Stimulated activated CD4-positive, alpha-beta T cell treated with anti-CD3 and anti-CD28 coated beads, Interleukin-12 subunit alpha, Interleukin-12 subunit beta, amount 100 ng/mL, for 4 hours (primary cell): ENCODE data around the gene PIK3R5.
"Not testable (repeated sequence)": the region's sequence is repeated elsewhere in the genome, so short reads cannot be mapped to it uniquely, and the experiment has no call there.

Experiments used
- DNase-seq: peaks from one replicate; pipeline ENCODE4 v3.0.0-alpha.2; 2020

PIK3R5 gene

GRCh38 chr17:8872705-8873435, 92.6 kb downstream of the PIK3R5 start:
- no peak for DNase-seq

DNA sequence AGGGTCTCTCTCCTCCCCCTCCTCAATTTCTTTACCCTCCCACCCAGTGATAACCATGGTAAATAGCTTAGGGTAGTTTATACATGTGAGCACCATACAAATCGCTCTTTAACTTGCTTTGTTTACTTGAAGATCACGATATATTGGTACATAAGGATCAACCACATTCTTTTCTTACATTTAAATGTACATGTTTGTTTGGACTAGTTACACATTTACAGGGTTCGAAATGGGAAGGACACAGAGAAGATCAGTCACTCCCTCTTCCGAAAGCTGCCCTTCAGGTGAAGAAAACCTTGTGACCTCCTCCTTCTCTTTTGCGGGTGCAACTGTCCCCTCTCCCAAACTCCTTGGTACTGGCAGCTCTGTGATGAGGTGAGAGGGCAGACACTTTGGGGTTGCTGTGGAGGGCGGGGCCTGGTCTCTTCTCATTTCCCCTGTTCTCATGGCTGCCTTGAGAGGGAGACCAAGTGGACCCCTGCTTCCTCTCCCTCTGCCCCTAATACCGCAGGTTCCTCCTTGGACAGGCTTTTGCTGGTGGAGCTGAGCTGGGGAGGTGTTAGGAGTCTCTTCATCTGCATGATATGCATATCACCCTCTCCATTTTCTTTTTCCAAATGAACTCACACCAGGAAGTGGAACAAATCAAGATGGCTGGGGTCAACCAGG, 93.3 kb downstream of the PIK3R5 start:
- DNase-seq, result no peak

DNA sequence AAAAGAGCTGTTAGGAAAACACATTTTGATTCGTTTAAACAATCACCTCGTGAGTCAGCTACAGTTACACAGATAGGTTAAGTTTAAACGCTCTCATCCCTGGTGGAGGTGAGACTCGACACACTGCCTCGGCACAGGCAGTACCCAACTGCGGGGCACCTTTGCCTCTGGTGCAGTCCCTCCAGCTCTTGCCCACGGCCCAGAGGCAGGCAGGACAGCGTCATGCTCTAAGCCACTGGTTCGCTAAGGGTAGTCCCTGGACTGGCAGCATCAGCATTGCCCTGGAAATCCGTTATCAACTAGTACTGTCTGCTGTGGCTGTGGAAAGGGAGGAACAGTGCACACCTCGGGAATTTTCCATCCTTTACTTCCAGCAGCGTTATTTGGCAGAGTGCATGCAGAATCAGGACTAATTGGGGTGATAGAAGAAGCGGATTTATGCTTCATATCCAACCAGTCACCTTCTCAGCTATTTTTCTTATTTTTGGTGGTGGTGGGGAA, 94.4 kb downstream of the PIK3R5 start:
- no peak for DNase-seq

DNA sequence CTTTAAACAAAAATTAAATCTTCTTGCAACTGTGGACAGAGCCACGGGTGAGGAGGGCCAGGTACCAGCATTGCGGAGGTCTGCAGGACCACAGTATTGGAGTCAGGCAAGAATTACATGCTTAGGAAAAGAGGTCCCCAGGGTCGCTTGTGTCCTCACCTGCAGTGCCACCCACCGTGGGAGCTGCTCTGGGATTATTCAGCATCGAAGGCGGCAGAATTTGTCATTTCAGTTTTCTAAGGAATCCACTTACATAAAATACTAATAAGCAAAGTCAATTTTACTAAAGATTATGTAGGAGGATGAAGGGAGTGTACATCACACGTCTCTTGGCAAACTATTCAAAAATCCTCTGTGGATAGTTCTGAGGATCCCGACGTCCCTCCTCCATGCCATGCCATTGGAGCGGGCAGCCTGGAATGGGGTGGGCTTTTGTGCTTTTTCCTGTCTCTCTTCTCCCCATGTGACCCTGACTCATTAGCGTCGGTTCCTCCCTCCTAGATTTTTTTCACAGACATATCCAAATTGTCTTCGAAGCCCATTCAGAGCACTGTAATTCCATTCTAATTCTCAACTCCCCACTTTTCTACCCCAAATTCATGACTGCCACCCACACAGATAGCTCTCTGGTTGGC, 95.0 kb downstream of the PIK3R5 start:
- no peak for DNase-seq

DNA sequence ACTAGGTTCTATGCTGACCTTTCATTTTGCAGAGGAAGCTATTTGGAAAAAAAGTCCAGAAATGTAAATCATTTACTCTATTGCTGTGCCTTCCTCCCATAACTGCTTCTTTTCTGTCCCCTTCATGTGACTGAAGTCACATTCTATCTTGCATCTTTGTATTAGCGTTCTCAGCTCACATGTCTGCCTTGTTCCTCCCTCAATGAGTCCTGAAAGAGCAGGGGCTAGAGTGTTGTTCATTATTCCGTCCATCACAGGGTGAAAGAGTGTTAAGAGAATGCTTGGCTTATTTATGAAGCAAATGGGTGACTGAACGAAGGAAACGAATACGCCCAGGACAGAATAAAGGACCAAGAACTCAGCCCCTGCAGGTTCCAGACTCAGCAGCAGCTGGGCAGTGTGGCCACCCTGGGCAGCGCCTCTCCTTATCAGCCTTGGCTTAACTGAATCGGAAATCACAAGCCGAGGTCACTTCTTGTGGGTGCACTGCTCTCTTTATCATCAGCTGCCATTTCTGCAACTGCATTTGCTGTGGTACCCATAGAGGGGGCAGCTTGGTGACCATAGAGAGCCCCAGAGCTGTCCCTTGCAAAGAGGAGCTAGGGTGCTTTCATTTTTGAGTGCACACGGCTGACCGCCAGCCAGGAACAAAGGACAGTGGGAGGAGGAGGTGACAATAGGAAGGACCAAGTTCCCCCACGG, 96.2 kb downstream of the PIK3R5 start:
- DNase-seq, result no peak

GRCh38 chr17:8868529-8868951, 97.0 kb downstream of the PIK3R5 start:
- DNase-seq, result no peak

GRCh38 chr17:8868092-8868491, 97.4 kb downstream of the PIK3R5 start:
- DNase-seq, result no peak

DNA sequence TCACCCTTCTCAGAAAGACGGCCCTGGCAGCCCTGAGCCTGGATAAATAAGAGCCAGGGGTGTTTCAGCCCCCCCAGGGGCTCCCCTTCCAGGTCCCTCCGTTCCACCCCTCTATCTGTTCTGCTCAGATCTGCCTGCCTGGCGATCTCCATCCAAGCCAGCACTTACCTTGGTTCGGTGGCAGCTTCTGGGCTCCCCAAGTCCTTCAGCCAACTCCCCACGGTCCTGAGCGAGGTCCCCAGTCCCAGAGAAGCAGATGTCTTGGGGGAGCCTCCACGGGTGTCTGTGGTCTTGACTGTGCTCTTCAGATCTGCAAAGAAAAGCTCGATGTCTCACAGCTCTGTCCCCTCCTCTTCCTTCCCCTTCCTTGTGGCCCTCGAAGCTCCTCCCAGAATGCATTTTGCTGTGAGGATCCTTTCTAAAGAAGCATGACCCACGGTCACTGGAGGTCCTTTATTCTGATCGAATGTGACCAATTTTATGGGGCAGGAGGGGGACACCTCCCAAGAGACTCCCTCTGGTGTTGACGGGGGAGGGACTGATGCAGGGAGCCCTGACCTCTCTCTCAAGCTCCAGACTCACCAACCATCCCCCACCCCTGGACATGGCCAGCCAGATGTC, 98.0 kb downstream of the PIK3R5 start, which contains the start of gene PIK3R6:
TSS of gene PIK3R6 (minus strand) at position 314 of the 621 bp plus-strand sequence. CDS start 17,880 bp downstream, outside the sequence.
- DNase-seq, result no peak

GRCh38 chr17:8865811-8866210, 99.7 kb downstream of the PIK3R5 start:
- DNase-seq, result no peak

DNA sequence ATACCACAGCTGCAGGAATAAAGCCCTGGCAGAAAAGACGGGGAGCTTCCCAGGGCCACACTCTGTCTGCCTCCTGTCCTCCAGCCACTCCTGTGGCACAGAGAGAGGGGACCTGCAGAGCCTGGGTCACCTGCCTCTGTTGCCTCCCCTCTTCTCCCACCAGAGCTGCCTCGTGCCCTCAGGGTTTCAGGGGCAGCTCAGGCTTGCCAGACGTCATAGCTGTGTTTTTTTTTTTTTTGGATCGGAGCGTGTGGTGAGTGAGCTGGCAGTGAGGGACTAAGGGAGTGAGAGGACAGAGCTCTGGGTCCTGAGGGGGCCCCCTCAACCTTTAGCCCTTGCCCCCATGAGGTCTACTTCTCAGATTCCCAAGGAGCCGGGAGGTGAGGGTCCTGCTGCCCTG, 100.1 kb downstream of the PIK3R5 start:
- DNase-seq, result no peak

DNA sequence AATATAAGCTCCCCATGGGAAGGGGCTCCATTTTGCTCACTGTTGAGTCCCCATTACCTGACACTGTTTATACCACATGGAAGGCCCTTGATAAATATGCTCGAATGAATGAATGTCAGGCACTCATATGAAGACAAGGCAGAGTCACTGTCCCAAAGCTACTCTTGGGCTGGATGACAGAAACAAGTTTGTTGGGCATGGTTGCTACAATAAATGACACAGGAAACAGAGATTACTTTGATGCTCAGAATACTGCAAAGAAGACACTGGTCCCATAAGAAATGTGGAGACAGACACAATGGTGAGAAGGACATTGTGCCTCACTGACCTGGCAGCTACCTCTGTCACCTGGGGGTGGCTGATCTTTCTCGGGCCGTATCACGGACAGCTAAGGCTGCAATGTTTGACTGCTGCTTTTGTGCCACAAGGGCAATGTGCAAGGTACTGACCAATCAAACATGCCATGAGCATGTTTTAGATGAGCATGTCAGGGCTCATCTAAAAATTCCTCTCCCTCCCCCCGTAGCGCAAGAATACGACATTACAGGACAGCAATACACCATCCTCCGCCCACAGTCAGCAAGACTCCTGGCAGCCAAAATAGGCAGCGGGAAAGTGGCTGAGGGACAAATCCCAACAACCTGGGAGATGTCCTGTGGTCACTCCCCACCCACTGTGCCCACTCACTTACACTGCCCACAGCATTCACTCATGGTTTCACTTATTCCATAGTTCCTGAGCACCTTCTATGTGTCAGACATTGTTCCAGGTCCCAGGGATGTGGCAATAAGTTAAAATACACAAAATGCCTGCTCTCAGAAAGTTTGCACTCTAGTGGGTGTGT, 103.1 kb downstream of the PIK3R5 start:
- no peak for DNase-seq

GRCh38 chr17:8861495-8862181, 103.9 kb downstream of the PIK3R5 start:
- no peak for DNase-seq

DNA sequence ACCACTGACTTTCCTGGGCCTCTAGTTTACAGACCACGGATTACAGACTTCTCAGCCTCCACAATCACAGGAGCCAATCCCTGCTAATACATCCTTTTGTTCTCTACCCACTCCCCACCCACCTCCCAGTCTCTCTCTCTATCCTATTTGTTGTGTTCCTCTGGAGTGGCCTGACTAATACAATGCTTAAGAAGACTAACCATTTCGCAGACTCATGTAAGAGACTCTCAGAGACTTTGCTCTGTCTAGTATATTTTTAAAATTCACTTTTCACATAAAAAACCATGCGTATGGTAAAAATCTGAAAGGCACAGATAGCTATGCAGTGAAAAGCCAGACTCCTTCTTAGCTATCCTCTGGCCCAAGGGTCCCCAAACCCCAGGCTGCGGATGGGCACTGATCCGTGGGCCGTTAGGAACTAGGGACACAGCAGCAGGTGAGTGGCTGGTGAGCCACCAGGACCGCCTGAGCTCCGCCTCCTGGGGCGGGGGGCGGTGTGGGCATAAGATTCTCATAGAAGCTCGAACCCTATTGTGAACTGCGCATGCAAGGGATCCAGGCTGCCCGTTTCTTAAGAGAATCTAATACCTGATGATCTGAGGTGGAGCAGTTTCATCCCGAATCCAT, 105.6 kb downstream of the PIK3R5 start:
- no peak for DNase-seq

DNA sequence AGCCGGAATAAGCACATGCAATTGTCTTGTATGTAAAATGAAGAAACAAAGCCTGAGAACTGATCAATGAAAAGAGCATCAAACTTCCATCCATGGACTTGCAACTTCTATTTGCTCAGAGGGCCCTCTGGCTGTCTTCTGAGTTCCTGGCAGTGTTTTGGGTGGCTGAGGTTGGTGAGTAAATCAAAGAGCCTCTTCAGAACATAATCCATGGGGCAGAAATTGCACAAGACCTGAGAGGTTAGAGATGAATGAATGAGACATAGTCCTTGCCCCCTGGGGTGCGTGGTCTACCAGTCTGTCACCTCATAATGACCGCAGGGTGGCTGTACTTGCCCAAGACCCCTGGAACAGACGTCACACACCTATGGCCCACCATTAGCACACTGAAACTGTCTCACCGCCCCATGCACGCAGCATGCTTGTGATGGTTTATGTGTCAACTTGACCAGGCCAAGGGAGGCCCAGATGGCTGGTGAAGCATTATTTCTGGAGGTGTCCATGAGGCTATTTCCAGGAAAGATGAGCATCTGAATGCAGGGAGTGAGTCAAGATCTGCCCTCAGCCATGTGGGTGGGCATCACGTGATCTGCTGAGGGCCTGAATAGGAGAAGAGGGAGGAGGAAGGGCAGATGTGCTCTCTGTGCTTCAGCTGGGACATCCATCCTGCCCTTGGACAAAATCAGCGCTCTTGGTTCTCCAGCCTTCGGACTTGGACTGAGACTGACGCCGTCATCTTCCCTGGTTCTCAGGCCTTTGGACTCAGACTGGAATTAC, 106.3 kb downstream of the PIK3R5 start:
- DNase-seq, result no peak

DNA sequence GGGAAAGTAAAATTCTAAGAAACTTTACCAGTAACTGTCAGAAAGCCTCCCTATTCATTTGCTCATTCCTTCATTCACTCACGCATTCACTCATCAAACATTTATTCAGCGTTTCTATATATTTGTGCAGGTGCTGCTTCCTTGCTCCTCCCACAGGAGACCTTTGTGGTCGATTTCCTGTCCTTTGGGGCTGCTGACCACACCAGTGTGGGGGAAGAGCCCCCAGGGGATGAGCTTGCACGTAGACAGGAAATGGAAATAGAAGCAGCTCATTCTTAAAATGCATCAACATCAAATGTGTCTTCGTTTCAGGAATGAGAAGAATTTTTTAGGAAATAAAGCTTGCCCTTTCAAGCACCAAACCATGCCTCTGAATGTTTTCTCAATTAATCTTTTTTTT, 107.6 kb downstream of the PIK3R5 start:
- DNase-seq, result no peak

DNA sequence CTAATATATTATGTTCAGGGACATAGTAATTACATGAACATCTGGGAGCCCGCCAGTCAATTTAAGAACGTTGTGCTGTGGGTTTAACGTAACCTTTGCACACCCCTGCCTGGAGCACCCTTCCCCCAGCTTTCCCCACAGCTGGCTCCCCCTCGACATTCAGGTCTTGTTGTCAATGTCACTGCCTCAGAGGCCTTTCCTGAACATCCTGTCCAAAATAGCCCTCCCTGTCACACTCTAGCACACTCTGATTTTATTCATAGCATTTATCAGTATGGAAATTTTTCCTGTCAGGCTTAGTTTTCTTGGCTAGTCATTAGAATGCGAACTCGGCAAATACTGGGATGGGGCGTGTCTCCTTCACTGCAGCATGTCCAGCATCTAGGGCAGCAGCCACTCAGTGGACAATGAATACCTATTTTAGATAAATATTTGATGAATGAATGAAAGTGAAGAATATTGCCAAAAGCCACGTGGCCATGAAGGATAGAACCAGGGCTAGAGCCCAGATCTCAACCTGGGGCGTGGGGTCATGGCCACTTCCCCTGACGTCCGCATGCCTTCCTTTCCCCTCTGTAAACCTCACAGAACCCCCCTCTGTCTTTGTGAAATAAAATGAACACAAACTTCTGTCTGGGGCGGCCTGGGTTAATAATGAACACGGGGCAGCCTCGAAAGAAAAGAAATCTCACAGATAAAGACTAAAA, 108.5 kb downstream of the PIK3R5 start:
- no peak for DNase-seq

- not testable (repeated sequence) for DNase-seq
These were observed 109.3 kb downstream of the PIK3R5 start for GRCh38 chr17:8856205-8856603.

DNA sequence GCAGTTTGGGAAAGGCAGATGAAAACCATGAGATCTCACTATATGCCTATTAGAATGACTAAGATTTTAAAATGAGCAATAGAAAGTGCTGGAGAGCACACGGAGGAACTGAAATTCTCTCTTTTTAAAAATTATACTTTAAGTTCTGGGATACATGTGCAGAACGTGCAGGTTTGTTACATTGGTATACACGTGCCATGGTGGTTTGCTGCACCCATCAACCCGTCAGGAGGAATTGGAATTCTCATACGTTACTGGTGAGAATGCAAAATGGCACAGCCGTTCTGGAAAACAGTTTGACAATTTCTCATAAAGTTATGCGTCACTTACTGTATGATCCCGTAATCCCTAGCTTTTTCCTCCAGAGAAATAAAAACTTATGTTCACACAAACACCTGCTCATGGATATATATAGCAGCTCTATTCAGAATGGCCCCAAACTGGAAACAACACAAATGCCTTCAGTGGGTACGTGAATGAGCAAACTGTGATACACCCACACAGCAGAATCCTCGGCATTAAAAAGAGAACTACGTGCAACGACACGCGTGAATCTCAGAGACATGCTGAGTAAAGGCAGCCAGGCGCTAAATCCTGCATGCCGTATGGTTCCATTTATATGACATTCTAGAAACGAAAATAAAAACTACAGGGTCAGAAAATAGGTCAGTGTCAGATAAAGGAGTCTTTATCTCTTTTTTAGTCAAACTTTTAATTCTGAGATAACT, 109.9 kb downstream of the PIK3R5 start:
- DNase-seq, result no peak
